Hepatocyte (in vitro differentiated cells): ENCODE data around the gene FAXDC2. TPM values are rescaled to one million over a fixed set of nuclear protein-coding genes. Genes with fewer than 3 reads are reported as not detected.

ENCODE experiments used
- DNase-seq: peaks from one replicate; pipeline ENCODE4 v3.0.0-alpha.2; 2016; ENCODE audit warnings: low spot score
- H2AFZ ChIP-seq: fragments of 200-600 bp; sonication (generic); 2 replicates; pipeline ENCODE4 v1.6.0; 2016; ENCODE audit warnings: antibody characterized with exemption, mild to moderate bottlenecking
- H3K27ac ChIP-seq: fragments of 200-600 bp; sonication (generic); 2 replicates; pipeline ENCODE4 v1.5.1; 2016; ENCODE audit warnings: mild to moderate bottlenecking
- H3K27me3 ChIP-seq: fragments of 200-600 bp; sonication (generic); 2 replicates; pipeline ENCODE4 v1.6.1; 2016
- H3K36me3 ChIP-seq: fragments of 200-600 bp; sonication (generic); replicated peaks from 2 replicates; pipeline ENCODE4 v1.5.1; 2016; ENCODE audit warnings: low read depth; ENCODE audit not compliant: insufficient read depth
- H3K4me1 ChIP-seq: fragments of 200-600 bp; sonication (generic); 2 replicates; pipeline ENCODE4 v1.5.1; 2016; ENCODE audit warnings: mild to moderate bottlenecking, moderate library complexity; ENCODE audit not compliant: insufficient read depth
- H3K4me2 ChIP-seq: fragments of 200-600 bp; sonication (generic); 2 replicates; pipeline ENCODE4 v1.6.0; 2016
- H3K4me3 ChIP-seq: fragments of 200-600 bp; sonication (generic); 2 replicates; pipeline ENCODE4 v1.5.1; 2016; ENCODE audit warnings: mild to moderate bottlenecking
- H3K79me2 ChIP-seq: fragments of 200-600 bp; sonication (generic); 2 replicates; pipeline ENCODE4 v1.6.0; 2017; ENCODE audit warnings: mild to moderate bottlenecking
- H3K9me2 ChIP-seq: fragments of 200-600 bp; sonication (generic); replicated peaks from 2 replicates; pipeline ENCODE4 v1.6.0; 2017; ENCODE audit warnings: mild to moderate bottlenecking; ENCODE audit not compliant: insufficient read depth
- H3K9me3 ChIP-seq: fragments of 200-600 bp; sonication (generic); 2 replicates; pipeline ENCODE4 v1.5.1; 2016; ENCODE audit warnings: low read depth, mild to moderate bottlenecking
- H4K20me1 ChIP-seq: fragments of 200-600 bp; sonication (generic); 2 replicates; pipeline ENCODE4 v1.6.0; 2016; ENCODE audit warnings: mild to moderate bottlenecking; ENCODE audit not compliant: insufficient read depth, poor library complexity, severe bottlenecking
- EZH2 ChIP-seq: fragments of 200-600 bp; sonication (generic); IDR thresholded peaks from 2 replicates; pipeline ENCODE4 v1.6.1; 2016; ENCODE audit warnings: antibody characterized with exemption, mild to moderate bottlenecking, borderline replicate concordance
- EZH2phosphoT487 ChIP-seq: fragments of 200-600 bp; sonication (generic); IDR thresholded peaks from one replicate; pipeline ENCODE4 v1.6.1; 2018; ENCODE audit warnings: antibody characterized with exemption, mild to moderate bottlenecking, low read depth, moderate library complexity; ENCODE audit not compliant: unreplicated experiment, severe bottlenecking
- WGBS: methylation state at CpG from one replicate; pipeline ENCODE4 v1.1.6; 2016; ENCODE audit warnings: low lambda C conversion rate; ENCODE audit errors: missing lambda C conversion rate; 5-methylcytosine and 5-hydroxymethylcytosine counted together
- polyA plus RNA-seq: library from polyadenylated mRNA; unstranded; fragments of >200 nt; fragmentation: Nextera tagmentation; extraction: Ambion mirVana; gene quantifications from 2 replicates; pipeline ENCODE4 v1.2.1, GENCODE V29; 2016
- total RNA-seq: library from RNA; depleted of rRNA; stranded (reverse); fragments of >200 nt; gene quantifications from 2 replicates; pipeline ENCODE4 v1.2.3, GENCODE V29; 2014
- TF ChIP-seq, protein P1 (sequence below): fragments of 200-600 bp; sonication (generic); IDR thresholded peaks from 2 replicates; pipeline ENCODE4 v1.5.1; 2016; ENCODE audit warnings: antibody characterized with exemption, mild to moderate bottlenecking; ENCODE audit not compliant: poor library complexity

FAXDC2 gene
- total and polyA plus RNA-seq, 2 experiments from 2014 or later: 23.1 to 28.5 TPM

GRCh38 chr5:154861946-154862345, 11.5 kb upstream of the FAXDC2 start:
- no peak for TF ChIP-seq EZH2phosphoT487
- no peak for TF ChIP-seq EZH2
- TF ChIP-seq, protein P1, sequence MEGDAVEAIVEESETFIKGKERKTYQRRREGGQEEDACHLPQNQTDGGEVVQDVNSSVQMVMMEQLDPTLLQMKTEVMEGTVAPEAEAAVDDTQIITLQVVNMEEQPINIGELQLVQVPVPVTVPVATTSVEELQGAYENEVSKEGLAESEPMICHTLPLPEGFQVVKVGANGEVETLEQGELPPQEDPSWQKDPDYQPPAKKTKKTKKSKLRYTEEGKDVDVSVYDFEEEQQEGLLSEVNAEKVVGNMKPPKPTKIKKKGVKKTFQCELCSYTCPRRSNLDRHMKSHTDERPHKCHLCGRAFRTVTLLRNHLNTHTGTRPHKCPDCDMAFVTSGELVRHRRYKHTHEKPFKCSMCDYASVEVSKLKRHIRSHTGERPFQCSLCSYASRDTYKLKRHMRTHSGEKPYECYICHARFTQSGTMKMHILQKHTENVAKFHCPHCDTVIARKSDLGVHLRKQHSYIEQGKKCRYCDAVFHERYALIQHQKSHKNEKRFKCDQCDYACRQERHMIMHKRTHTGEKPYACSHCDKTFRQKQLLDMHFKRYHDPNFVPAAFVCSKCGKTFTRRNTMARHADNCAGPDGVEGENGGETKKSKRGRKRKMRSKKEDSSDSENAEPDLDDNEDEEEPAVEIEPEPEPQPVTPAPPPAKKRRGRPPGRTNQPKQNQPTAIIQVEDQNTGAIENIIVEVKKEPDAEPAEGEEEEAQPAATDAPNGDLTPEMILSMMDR: no peak
- Histone ChIP-seq H3K27ac (no peak overlapping the region), H3K9me2 (no peaks in the 10 kb centered on the region), H3K4me2 (peak overlapping the region; percentile 5), H3K9me3 (no peaks in the 10 kb centered on the region), H3K4me1 (peaks cover 6% of the 10 kb centered on the region), H3K36me3 (no peaks in the 10 kb centered on the region), H3K79me2 (peaks cover 83% of the 10 kb centered on the region), H2AFZ (no peak overlapping the region), H3K4me3 (no peak overlapping the region), H4K20me1 (peaks cover 41% of the 10 kb centered on the region), H3K27me3 (no peaks in the 10 kb centered on the region)
- DNase-seq: no peak
- 88% methylated on average over 8 of the region's 8 CpGs for WGBS

- peak overlapping the region; percentile 94 for H3K27ac ChIP-seq
- H3K36me3 ChIP-seq: no peaks in the 10 kb centered on the region
- no peaks in the 10 kb centered on the region for H3K9me2 ChIP-seq
- H3K4me3 ChIP-seq: no peak overlapping the region
- H3K4me2 ChIP-seq: peak overlapping the region; percentile 85
- peaks cover 72% of the 10 kb centered on the region for H3K79me2 ChIP-seq
- H4K20me1 ChIP-seq: peaks cover 38% of the 10 kb centered on the region
- H3K9me3 ChIP-seq: no peaks in the 10 kb centered on the region
- TF ChIP-seq EZH2 (no peak), EZH2phosphoT487 (no peak)
- TF ChIP-seq, protein P1: no peak
- no peak for DNase-seq
- WGBS: 88% methylated on average over 4 of the region's 4 CpGs
- H2AFZ ChIP-seq: no peak overlapping the region
- peaks cover 12% of the 10 kb centered on the region for H3K4me1 ChIP-seq
- no peaks in the 10 kb centered on the region for H3K27me3 ChIP-seq
Observed at GRCh38 chr5:154860765-154861164, 10.4 kb upstream of the FAXDC2 start.

DNA sequence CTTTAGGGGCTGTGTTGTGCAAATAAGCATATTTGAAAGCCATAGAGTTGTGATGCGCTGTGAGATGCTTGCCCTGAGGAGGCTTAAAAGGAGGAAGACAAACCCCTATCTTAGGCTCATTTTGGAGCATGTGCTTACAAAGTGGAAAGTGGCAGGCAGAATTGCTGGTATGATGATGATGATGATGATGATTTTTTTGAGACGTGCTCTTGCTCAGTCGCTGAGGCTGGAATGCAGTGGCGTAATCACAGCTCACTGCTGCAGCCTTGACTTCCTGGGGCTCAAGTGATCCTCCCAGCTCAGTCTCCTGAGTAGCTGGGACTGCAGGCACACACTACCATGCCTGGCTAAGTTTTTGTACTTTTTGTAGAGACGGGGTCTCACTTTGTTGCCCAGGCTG, 9.7 kb upstream of the FAXDC2 start:
- Histone ChIP-seq H2AFZ (no peak overlapping the region), H3K36me3 (no peaks in the 10 kb centered on the region), H3K4me2 (peak overlapping the region; percentile 85), H3K9me2 (no peaks in the 10 kb centered on the region), H3K4me3 (peak overlapping the region; percentile 80), H3K9me3 (no peaks in the 10 kb centered on the region), H3K27ac (peak overlapping the region; percentile 94), H4K20me1 (peaks cover 38% of the 10 kb centered on the region), H3K79me2 (peaks cover 66% of the 10 kb centered on the region), H3K27me3 (no peaks in the 10 kb centered on the region), H3K4me1 (peaks cover 12% of the 10 kb centered on the region)
- 36% methylated on average over 5 of the region's 5 CpGs for WGBS
- no peak for TF ChIP-seq EZH2phosphoT487
- TF ChIP-seq, protein P1: no peak
- TF ChIP-seq EZH2: no peak
- no peak for DNase-seq
